ENCODE measurements around the gene SEPTIN2. TPM values are rescaled to one million over a fixed set of nuclear protein-coding genes. Genes with fewer than 3 reads are reported as not detected.
"Not testable (repeated sequence)": the region's sequence is repeated elsewhere in the genome, so short reads cannot be mapped to it uniquely, and the experiment has no call there.

Gene SEPTIN2
- total RNA-seq = 560 and 750 TPM in 2 replicates

DNA sequence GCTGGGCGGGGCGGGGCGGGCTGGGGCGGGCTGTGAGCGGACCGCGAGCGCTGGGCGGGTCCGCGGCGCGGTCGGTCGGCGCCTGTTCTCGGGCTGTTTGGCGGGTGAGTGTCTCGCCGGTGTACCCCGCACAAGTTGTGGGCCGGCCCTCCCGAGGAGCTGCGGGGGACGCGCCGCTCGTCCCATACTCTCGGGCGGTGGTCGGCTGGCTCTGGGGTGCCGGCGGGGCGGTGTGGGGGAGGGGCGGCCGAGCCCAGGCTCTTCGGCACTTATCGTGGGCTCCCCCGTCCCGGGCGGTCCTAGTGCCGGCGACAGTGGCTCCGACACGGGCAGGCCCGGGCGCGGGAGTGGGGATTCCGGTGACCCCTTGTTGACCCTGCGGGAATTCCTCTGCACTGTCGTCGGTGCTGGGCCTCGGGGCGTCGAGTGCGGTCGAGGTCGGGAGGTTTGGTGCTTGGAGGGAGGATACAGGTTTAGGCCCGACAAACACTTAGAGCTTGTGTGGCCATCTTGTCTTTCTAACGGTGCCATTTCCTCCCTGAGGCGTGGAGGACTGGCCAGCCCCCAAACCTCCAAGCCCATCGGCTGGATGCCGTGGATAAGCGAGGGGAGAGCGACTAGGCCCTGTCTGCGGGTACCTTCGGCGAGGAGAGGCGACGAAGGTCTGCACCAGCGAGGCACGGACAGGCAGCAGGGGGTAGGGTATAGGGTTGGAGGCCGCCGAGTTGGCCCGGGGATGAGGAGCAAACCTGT is at the start of gene SEPTIN2:
SEPTIN2 (plus strand) TSS at position 47 of the 753 bp plus-strand sequence. CDS start 8,308 bp downstream, outside the sequence.
- DNase-seq (ENCODE audit: low read depth) = peak; percentile 29

DNA sequence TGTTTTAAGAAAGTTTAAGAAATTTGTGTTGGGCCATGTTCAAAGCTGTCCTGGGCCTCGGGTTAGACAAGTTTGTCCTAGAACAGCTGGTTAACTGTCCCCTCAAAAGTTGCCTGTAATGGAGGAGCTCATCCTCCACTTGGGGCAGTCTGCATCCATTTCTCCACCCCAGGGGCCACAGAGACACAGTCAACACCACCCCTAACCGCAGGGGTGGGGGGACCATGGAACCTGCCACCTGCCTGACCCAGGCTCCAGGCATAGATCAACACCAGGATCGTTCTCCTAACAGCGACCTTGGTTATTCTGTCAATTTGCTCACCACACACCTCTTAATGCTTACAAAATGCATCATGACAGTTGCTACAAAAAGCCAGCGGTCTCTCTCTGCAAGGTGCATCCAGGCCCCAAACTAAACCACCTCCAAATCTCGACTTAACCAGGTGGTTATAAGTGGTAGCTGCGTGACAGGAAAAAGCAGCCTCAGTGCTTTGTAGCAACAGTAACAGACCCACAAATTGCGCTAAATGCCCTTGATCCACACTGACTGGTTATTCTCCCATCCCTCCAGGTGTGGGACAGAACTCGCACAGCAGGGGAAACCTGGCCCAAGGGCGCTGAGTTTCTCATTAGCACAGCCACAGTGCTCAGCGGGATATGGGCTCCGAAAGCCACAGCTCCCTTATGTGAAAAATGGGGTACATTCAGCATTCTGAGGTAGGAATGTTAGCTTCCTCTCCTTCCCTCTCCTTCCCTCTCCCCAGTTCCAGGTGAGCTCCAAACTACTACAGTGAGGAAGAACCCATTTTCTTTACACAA is 48.3 kb upstream of the SEPTIN2 start:
- no peak for DNase-seq (ENCODE audit: low read depth)

DNA sequence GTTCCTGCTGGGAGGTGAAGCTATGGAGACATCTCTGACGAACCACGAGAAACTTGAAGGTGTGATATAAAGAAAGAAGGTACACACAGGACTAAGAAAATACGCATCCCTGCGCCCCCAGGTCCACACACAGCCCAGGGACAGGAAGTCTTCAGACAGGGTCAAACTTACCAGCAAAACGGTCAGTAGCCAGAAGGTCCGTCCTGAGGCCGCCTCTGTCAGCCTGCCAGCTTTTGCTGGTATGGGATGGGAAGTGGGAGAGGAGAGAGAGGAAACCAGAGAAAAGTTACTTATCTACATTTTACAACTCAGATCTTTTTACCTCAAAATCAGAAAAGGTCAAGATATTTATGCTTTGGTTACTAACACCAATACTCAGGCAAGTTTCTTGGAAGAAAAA is 47.4 kb upstream of the SEPTIN2 start:
- DNase-seq (ENCODE audit: low read depth) = no peak

- DNase-seq (ENCODE audit: low read depth) = peak; percentile 78
Measured at GRCh38 chr2:241268716-241269445, 46.8 kb upstream of the SEPTIN2 start.

DNA sequence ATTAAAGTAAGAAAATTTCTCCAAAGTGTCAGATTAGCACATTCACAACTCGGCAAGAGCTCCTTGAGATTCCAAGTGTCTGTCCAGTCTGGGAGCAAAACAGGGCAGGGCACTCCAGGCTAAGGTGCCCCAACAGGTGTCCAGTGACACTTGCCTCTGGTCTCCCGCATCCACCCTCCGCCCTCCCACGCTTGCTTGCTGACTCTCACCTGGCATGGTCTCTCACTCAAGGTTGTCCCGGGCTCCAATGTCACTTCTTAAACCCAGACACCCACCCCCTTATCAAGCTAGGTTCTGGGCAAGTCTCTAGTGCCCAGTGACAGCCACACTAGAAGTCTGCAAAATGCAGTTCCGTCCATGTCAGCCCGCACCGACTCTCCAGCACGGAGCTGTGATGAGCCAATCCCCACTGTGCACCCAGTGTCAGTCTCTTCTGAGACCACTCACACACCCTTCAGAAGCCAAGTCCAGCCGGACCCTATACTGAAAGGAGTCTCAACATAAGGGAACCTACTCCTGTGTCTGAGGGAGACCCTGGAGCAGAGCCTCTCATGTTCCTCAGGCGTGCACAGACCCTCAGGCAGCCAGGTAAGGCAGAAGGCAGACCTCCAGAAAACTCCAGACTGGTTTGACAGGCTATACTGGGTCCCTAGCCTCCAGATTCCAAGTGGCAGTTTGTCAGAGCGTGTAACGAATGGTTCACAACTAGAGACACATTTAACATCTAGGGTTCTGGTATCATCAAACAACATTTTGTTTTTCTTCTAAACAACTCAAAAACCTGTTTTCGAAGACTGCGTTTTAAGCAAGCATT is 45.8 kb upstream of the SEPTIN2 start:
- DNase-seq (ENCODE audit: low read depth) = no peak

DNA sequence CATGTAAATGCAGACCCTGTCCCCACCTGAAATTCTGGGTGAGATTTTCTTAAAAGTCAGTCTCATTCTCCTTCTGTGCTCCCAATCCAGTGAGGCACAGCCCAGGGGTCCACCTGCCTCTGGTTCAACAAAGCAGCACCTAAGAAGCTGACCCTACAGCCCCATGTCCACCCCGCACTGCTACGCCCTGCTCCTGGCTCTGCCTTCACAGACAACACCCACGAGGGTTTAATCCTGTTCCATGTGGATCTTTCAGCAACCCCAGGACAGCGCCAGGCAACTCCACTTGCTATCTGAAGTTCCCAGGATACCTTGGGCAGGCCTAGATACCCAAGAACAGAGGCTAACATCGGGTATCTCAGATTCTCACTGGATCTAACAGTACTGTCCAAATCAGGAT is 45.2 kb upstream of the SEPTIN2 start:
- DNase-seq (ENCODE audit: low read depth) = no peak

DNA sequence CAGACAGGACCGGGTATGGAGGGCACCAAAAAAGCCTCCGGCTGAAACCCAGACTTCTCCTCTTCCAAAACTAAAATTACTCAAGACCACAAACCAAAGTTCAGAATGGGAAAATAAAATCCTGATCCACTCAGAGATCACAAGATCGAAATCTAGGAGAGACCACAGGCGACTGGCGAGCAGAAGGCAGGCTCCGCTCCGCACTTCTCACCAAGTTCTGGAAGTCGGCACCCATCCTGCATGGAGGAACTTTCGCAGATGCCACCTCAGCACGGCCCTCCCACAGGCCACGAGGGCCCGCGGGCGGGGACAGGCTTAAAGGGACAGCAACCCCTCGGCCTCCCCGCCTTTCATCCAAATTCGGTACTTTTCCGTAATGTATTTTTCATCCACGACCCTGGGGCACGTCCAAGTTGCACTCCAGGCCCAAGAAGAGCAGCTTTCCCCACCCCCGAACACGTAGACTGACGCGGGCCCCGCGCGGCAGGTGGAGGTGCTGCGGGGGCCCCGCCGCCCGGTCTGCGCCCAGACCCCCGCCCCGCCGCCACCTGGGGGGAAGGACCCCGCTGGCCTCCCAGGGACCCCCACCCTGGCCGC is 43.9 kb upstream of the SEPTIN2 start:
- DNase-seq (ENCODE audit: low read depth) = peak; percentile 67

- DNase-seq (ENCODE audit: low read depth) = no peak
Measured at GRCh38 chr2:241272303-241273209, 43.2 kb upstream of the SEPTIN2 start.

- no peak for DNase-seq (ENCODE audit: low read depth)
Measured at GRCh38 chr2:241273210-241274020, 42.3 kb upstream of the SEPTIN2 start.

GRCh38 chr2:241274127-241274526 is 41.6 kb upstream of the SEPTIN2 start:
- peak; percentile 17 for DNase-seq (ENCODE audit: low read depth)

GRCh38 chr2:241275504-241275903 is 40.2 kb upstream of the SEPTIN2 start:
- DNase-seq (ENCODE audit: low read depth) = no peak

DNA sequence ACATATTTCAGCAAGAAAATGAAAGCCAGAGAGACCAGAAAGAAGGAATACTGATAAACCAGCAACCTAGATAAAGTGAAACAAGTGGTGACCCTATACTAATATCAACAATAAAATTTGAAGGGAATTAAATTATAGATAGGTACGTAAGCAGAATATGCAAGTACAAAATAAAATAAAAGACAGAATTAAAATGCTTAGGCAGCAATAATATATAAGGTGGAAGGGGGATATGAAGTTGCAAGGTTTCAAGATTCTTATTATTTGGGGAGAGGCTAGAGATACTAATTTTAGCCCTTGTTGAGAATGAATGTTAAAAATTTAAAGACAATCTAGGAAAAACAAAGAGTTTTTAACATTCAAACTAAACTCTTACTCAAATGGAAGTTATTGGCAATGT is 39.8 kb upstream of the SEPTIN2 start:
- DNase-seq (ENCODE audit: low read depth) = no peak

DNA sequence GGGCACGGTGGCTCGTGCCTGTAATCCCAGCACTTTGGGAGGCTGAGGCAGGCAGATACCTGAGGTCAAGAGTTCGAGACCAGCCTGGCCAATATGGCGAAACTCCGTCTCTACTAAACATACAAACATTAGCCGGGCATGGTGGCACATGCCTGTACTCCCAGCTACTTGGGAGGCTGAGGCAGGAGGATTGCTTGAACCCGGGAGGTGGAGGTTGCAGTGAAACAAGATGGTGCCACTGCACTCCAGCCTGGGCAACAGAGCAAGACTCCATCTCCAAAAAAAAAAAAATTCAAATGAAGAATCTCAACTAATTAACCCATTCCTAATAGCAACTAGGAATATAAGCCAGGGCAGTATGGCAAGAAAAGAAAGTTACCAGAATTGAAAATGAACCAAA is 37.4 kb upstream of the SEPTIN2 start:
- not testable (repeated sequence) for DNase-seq (ENCODE audit: low read depth)

- DNase-seq (ENCODE audit: low read depth) = peak; percentile 22
Measured at GRCh38 chr2:241279413-241279812, 36.3 kb upstream of the SEPTIN2 start.

DNA sequence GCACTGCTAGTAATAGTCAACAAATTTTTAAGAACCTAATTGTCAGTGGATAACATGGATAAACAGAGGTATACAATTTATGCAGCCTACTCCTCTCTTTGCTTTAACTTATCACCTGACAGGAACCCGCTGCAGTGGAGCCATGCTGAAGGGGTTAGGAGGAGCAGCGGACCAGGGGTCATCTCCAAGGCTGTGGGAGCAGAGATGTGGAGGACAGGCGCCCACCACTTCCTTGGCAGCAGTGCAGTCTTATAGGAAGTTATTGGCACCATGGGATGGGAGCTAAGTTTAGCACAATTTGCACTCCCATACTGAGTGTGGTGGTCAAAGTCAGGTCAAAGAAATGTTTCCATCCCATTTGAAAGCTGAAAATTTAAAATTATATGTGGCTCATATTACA is 35.9 kb upstream of the SEPTIN2 start:
- DNase-seq (ENCODE audit: low read depth) = no peak

GRCh38 chr2:241280291-241280690 is 35.4 kb upstream of the SEPTIN2 start:
- no peak for DNase-seq (ENCODE audit: low read depth)

GRCh38 chr2:241282555-241282954 is 33.2 kb upstream of the SEPTIN2 start:
- no peak for DNase-seq (ENCODE audit: low read depth)

GRCh38 chr2:241285596-241285995 is 30.1 kb upstream of the SEPTIN2 start:
- DNase-seq (ENCODE audit: low read depth) = no peak
